GM19351 (cell line): ENCODE data around the gene CEMIP2.

ENCODE experiments used
- ATAC-seq: cut with Tn5 transposase; IDR thresholded peaks from one replicate; pipeline ENCODE4 v1.9.1; 2021; ENCODE audit warnings: mild to moderate bottlenecking, moderate library complexity; ENCODE audit not compliant: unreplicated experiment

The CEMIP2 gene

GRCh38 chr9:71752928-71753327 lies 15.4 kb downstream of the CEMIP2 start:
- ATAC-seq, result no peak

GRCh38 chr9:71752352-71752751 lies 16.0 kb downstream of the CEMIP2 start:
- ATAC-seq, result no peak

DNA sequence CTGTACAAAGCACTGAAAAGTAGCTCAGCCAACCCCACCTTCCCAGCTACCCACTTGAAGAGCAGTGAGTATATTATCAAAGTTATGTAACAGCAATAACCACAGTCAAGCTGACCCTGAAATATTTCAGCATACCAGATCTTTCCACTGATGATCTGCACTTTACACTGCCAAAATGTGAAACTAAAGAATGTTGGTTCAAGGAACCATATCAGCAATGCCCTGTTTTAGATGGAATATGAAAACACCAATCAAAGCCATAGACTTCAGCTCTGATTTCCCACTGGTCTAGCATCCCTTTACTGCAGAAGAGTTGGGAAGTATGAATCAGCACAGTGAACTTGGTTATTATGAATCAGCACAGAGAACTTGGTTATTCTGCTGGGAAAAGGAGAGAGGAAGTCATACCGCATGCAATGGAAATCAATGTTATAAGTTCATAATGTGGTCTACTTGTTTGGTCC lies 20.0 kb downstream of the CEMIP2 start:
- no peak for ATAC-seq

DNA sequence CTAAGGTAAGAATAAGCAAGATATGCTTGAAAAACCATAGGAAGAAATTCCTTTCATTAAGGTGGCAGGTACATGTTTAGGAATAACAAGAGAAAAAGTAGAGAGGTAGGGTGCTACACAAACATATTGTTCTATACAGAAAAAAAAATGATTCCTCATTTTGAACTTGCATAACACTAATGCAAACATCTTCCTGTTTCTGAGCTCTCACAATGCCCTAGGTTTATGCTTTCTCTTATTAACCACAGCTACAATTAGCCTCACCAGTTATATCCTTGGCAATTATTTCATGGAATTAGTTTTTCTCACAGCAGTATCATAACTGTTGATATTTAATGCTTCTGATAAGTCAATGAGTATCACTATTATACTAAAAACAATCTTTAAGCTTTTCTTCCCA lies 20.7 kb downstream of the CEMIP2 start:
- no peak for ATAC-seq

DNA sequence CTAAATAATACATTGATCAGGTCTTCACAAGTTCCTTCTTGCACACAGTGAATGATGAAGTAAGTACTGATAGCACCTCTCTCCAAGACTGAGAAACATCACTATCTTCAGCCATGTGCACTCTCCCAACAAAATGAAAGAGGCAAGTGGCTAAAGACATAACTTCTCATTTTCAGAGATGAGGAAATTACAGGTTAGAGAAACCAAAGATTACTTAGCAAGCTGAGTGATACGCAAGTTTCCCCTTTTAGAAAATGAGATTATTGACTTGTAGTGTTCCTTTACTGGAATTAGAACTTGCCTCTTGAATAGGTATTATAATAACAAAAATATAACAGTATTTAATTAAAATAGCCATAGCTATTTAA lies 21.6 kb downstream of the CEMIP2 start:
- ATAC-seq, result no peak

GRCh38 chr9:71746023-71746757 lies 22.1 kb downstream of the CEMIP2 start:
- ATAC-seq, result no peak

DNA sequence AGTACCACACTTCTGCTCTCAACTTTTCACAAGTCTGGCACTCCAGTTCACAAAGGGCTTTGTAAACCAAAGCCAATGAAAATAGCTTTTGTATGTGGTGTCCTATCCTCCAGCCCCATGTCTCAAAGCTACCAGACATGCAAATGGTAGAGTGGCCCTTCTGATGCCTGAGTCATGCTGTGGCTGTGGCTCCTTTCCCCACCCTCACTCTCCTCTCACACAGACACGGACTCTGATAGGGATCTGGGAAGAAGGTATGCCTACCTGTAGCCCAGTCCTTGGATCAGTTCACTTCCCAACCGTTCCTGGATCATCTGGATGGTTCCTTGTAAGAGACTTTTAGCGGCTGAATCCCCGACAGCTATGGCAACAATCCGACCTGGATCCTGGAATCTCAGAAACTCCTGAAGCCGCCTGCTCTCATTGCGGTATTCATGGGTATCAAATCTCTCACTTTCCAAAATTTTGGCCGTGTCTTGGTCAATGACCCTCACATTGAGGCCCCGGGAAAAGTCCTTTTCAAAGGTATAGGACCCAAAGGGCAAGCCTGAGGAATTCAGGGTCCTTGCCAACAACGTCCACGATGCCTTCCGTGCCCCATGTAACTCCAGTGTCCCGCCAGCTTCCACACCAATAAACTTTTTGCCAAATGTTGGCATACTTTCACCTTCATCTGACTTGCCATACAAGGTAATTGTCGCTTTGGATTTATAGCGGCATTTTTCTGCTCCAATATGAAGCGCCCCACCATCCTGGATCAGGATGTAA lies 23.4 kb downstream of the CEMIP2 start:
- ATAC-seq, result no peak

DNA sequence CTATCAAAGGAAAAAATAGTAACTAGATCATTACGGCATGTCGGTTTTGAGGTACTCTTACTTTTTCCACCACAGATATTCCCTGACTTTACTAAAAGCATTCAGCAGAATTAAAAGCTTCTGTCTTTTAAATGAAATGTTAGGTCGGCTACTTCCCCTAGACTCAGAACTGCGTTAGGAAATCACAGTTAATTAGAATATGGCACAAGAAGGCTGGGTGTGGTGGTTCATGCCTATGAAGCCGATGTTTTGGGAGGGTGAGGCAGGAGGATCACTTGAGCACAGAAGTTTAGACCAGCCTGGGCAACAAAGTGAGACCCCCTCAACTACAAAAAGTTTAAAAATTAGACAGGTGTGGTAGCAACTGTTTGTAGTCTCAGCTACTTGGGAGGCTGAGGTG lies 24.4 kb downstream of the CEMIP2 start:
- no peak for ATAC-seq

- no peak for ATAC-seq
Observed at GRCh38 chr9:71743217-71743705, 25.1 kb downstream of the CEMIP2 start.

GRCh38 chr9:71742703-71743102 lies 25.6 kb downstream of the CEMIP2 start:
- no peak for ATAC-seq

GRCh38 chr9:71741926-71742648 lies 26.2 kb downstream of the CEMIP2 start:
- ATAC-seq, result no peak

GRCh38 chr9:71740199-71740598 lies 28.1 kb downstream of the CEMIP2 start:
- no peak for ATAC-seq

DNA sequence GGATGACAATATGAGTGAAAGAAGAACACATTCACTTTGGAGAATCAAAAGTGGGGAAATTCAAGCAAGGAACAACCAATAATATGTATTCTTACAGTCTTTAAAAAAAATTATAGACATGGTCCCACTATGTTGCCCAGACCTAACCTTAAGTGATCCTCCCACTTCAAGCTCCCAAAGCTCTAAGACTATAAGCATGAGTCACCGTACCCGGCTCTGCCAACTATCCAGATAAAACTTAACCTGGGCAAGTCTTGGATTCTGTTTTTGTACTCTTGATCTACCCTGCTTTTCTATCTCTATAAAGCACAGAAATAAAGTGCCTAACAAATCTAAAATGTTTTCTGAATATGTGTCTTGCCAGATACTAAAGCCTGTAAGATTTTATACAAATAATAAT lies 30.9 kb downstream of the CEMIP2 start:
- no peak for ATAC-seq

DNA sequence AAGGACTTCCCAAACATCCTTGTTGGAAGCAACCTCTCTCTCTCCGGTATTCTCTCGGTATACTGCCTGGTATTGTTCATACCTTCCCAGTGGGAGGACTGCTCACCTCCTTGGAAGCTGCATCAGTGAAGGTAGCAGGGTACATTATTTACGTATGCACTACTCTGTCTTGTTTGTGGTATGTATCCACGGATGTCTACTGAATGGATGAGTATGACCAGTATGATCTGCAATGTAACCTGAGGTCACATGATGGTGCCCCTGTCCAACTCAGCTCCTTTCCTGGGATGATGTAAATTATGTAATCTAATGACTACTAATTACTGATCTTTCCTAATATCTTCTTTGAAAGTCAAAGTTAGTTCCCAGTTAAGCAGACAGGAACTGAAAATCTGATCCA lies 32.1 kb downstream of the CEMIP2 start:
- no peak for ATAC-seq

- no peak for ATAC-seq
Observed at GRCh38 chr9:71734950-71735349, 33.4 kb downstream of the CEMIP2 start.

DNA sequence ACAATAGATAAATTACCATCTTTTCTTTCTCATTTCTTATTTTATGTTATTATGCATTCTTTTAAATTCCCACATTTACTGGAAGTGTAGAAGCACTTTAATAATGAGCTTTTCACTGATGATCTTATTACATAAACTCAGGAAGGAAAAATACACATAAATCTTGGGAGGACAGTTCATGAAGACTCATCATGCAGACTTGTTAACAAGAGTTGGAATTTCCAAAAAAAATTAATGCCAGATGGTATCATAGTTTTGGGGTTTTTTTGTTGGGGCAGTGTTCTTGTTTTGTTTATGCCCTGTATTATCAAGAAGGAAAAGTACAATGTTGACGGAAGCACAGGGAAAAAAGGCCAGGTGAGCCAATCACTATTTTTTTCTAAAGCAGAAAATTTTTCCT lies 35.1 kb downstream of the CEMIP2 start:
- ATAC-seq, result no peak

DNA sequence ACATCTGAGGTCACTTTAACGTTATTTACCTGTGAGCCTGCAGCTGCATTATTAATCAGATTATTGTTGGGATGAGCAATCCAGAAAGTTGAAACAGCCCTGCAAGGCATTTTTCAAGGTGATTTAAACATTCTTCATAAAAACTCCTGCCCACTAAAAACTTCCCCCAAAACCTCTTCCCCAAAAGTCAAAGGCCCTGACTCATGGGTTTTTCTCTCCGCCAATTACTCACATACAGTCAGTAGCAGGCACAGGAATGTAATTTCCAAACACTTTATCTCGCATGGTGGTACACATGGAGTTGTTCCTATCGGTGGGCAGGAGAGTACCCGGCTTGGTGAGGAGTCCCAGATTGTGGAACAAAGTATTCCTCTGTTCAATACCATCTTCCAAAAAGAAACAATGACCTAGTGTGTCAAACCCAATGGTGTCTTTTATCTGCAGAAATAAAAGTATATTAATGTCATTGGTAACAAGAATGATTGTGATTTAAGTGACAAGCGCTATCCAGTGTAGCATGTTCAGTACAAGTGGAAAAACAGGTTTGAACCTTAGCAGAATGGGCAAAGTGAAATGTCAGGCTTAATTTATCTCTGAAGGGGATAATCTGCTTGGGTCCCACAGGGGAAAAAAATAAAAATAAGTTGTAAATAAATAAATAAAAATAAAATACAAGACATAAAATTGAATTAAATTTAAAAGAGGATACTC lies 38.3 kb downstream of the CEMIP2 start:
- no peak for ATAC-seq

DNA sequence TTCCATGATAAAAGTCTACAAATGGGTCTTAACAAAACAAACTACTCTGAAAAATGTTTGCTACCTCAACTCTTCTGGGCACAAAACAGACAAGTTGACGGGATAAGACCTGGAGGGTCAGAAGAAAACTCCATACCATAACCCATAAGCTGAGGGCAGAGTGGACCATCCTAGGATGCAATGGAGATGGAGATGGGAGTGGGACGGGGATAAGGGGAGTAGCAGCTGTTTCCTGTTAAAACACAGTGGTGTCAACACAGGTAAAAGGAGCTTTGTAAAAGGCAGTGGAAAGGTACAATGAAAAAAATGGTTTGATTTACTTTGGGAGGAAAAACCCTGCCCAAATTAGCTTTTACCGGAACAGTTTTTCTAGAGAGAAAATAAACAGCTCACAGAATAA lies 41.6 kb downstream of the CEMIP2 start:
- no peak for ATAC-seq

DNA sequence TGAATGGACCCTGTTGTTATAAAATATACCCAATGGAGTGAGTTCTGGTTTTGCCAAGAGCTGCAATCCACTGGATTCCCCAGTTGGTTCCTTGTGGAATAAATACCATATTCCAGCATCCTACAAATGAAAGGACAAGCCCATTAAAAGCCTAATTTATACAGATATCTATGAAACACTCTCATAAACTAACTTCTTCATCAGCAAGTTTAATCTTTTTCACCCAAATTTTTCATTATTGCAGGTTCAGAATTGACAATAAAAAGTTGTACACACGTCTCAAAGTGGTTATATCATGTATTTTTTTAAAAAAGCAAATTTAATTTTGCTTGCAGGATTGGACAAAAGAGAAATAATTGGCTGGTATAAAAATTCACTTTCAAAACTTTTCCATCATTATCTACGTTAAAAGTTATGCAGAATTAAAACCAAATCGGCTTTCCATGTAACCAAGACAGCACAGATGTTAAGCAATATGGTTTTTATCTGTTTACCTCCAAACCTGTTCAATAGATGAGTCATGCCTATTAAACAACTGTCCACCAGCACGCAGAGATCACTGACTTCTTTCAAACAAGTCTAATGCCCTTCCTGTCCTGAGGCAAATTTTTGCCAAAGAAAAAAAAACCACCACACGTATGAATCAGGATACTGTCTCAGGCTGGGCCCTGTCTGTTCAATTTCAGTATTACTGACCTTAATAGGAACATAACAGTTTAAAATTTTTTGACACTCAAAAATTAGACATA lies 42.5 kb downstream of the CEMIP2 start:
- no peak for ATAC-seq

GRCh38 chr9:71721855-71722254 lies 46.5 kb downstream of the CEMIP2 start:
- no peak for ATAC-seq
